Duodenal mucosa (tissue), 2 donors: Measurements from ENCODE around the gene ZSWIM6.

Experiments used
- H3K27ac ChIP-seq: one replicate; pipeline ENCODE4 v1.7.0; 2013; ENCODE audit warnings: low read depth, low read length
- H3K27me3 ChIP-seq, 2 donors: one replicate each; pipeline ENCODE4 v1.7.0; 2013; ENCODE audit warnings: low read length in 2 of 2, control low read depth in 1 of 2; ENCODE audit not compliant: insufficient read depth in 2 of 2, control insufficient read depth in 1 of 2
- H3K36me3 ChIP-seq, 2 donors: one replicate each; pipeline ENCODE4 v1.7.0; 2013; ENCODE audit warnings: low read length in 2 of 2, control low read depth in 1 of 2; ENCODE audit not compliant: insufficient read depth in 2 of 2, control insufficient read depth in 1 of 2
- H3K4me1 ChIP-seq, 2 donors: one replicate each; pipeline ENCODE4 v1.7.0; 2013; ENCODE audit warnings: low read length in 2 of 2, control low read depth in 1 of 2; ENCODE audit not compliant: insufficient read depth in 2 of 2, control insufficient read depth in 1 of 2
- H3K4me3 ChIP-seq, 2 donors: one replicate each; pipeline ENCODE4 v1.7.0; 2013; ENCODE audit warnings: low read length in 2 of 2, low read depth in 1 of 2
- H3K9ac ChIP-seq, 2 donors: one replicate each; pipeline ENCODE4 v1.7.0; 2013; ENCODE audit warnings: low read length in 2 of 2, low read depth in 1 of 2
- H3K9me3 ChIP-seq, 2 donors: one replicate each; pipeline ENCODE4 v1.7.0; 2013; ENCODE audit warnings: low read length in 2 of 2, control low read depth in 1 of 2; ENCODE audit not compliant: control insufficient read depth in 1 of 2

Gene ZSWIM6

GRCh38 chr5:61467766-61468482 is 135.9 kb downstream of the ZSWIM6 start:
- Histone ChIP-seq H3K27ac (no peak overlapping the region), H3K4me1 (peaks cover 13 to 40% of the 10 kb centered on the region in 2 donors), H3K36me3 (peaks cover 0 to 4% of the 10 kb centered on the region in 2 donors)

GRCh38 chr5:61468483-61468865 is 136.4 kb downstream of the ZSWIM6 start:
- H3K4me3 ChIP-seq = no peak overlapping the region
- H3K9ac ChIP-seq = no peak overlapping the region
- H3K9me3 ChIP-seq = no peaks in the 10 kb centered on the region
- no peak overlapping the region for H3K27ac ChIP-seq
- peaks cover 13 to 40% of the 10 kb centered on the region in 2 donors for H3K4me1 ChIP-seq
- H3K27me3 ChIP-seq = no peaks in the 10 kb centered on the region
- peaks cover 0 to 6% of the 10 kb centered on the region in 2 donors for H3K36me3 ChIP-seq

More at GRCh38 chr5:61467766-61468482, 135.9 kb downstream of the ZSWIM6 start:
- Histone ChIP-seq H3K9ac (no peak overlapping the region), H3K4me3 (no peak overlapping the region), H3K9me3 (no peaks in the 10 kb centered on the region), H3K27me3 (no peaks in the 10 kb centered on the region)

DNA sequence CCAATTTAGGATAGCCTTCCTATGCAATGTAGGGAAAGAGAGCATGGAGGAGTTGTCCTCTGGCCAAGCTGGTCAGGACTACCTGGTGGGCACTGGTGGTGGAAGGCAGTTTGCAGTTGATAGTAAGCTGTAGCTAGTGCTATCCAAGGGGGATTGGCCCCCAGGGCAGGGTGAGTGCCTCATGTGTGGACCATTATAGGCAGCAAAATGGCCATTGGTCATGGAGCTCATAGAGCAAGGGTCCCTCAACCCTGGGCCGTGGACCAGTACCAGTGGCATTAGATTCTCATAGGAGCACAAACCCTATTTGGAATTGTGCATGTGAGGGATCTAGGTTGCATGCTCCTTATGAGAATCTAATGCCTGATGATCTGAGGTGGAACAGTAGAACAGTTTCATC is 139.3 kb downstream of the ZSWIM6 start:
- H3K9me3 ChIP-seq = no peaks in the 10 kb centered on the region
- no peaks in the 10 kb centered on the region for H3K27me3 ChIP-seq
- H3K9ac ChIP-seq = no peak overlapping the region
- no peak overlapping the region for H3K4me3 ChIP-seq
- peaks cover 6 to 7% of the 10 kb centered on the region in 2 donors for H3K36me3 ChIP-seq
- H3K27ac ChIP-seq = no peak overlapping the region
- peaks cover 3 to 19% of the 10 kb centered on the region in 2 donors for H3K4me1 ChIP-seq

DNA sequence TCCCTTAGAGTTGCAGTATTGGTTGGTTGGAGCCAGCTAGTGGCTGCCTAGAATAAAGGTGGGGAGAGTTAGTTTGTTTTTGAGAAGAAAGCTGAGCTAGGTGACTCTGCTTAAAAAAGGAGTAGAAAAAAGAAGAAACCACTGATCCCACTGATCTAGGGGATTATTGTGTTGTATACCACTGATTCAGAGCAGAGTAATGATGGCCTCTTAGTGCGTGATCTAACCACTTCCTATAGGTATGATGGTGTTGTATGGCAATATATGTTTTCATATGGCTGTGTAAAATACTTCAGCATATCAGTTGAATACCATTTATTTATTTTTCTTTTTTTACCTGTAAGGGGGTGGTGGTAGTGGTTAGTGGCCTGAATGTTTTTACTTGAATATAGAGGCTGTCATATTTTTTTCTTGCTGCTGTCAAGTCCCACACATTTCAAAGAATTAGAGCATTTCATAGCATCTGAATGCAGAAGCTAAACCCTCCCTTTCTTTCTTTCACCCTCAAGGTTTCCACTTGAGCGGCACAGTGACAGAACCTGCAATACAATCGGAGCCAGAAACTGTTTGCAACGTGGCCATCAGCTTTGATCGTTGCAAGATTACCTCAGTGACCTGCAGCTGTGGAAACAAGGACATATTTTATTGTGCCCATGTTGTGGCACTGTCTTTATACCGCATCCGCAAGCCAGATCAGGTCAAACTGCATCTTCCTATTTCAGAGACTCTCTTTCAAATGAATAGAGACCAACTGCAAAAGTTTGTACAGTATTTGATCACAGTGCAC is 140.3 kb downstream of the ZSWIM6 start:
- Histone ChIP-seq H3K36me3 (peaks cover 6 to 7% of the 10 kb centered on the region in 2 donors), H3K4me1 (peaks cover 3 to 11% of the 10 kb centered on the region in 2 donors), H3K27me3 (no peaks in the 10 kb centered on the region), H3K9ac (no peak overlapping the region), H3K9me3 (no peaks in the 10 kb centered on the region), H3K27ac (no peak overlapping the region), H3K4me3 (no peak overlapping the region)

GRCh38 chr5:61474746-61475145 is 142.7 kb downstream of the ZSWIM6 start:
- Histone ChIP-seq H3K4me1 (peaks cover 6% of the 10 kb centered on the region in 2 donors), H3K9me3 (no peaks in the 10 kb centered on the region), H3K27ac (no peak overlapping the region), H3K4me3 (no peak overlapping the region), H3K27me3 (no peaks in the 10 kb centered on the region), H3K9ac (no peak overlapping the region), H3K36me3 (peaks cover 6 to 7% of the 10 kb centered on the region in 2 donors)

GRCh38 chr5:61477788-61478187 is 145.7 kb downstream of the ZSWIM6 start:
- no peak overlapping the region for H3K27ac ChIP-seq
- H3K27me3 ChIP-seq = no peaks in the 10 kb centered on the region
- no peak overlapping the region for H3K4me3 ChIP-seq
- H3K9me3 ChIP-seq = no peaks in the 10 kb centered on the region
- no peak overlapping the region for H3K9ac ChIP-seq
- peaks cover 3 to 7% of the 10 kb centered on the region in 2 donors for H3K36me3 ChIP-seq
- peaks cover 6 to 19% of the 10 kb centered on the region in 2 donors for H3K4me1 ChIP-seq

DNA sequence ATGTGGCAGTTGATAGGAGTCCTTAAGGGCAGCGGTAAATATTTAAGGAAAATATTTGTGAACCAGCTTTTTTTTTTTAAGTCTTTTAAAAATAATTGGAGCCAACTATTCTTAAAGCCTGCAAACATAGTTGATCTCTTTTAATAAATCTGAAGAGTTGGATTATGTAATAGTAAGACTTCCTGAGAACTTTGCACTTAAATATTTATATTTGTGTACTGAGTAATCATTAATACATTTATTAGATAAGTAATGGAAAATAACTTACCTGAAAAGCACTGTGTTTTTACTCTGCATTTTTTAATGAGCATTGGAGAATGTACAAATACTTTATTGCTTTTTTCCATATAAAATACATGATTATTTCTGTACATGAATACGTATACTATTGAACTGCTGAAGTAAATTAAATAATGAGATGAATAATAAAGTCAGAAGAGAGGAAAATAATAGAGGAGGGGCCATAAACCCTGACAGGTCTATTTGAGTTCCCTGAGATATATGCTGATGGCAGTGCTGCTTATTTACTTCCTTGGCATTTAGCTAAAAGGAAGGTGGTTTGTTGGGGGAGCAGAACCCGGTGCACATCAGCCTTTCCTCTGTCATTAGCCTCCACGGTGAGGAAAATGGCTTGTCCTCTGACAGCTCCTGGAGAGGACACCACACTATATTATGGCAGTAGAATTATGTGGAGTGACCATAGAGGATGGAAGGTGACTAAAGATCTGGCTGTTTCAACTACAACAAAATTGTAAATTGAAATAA is 148.0 kb downstream of the ZSWIM6 start:
- H3K9ac ChIP-seq = no peak overlapping the region
- no peaks in the 10 kb centered on the region for H3K9me3 ChIP-seq
- H3K4me1 ChIP-seq = peaks cover 6 to 19% of the 10 kb centered on the region in 2 donors
- H3K36me3 ChIP-seq = peaks cover 0 to under 1% of the 10 kb centered on the region in 2 donors
- H3K27me3 ChIP-seq = no peaks in the 10 kb centered on the region
- H3K4me3 ChIP-seq = peak overlapping the region in 1 of 2 donors; percentile 38
- no peak overlapping the region for H3K27ac ChIP-seq

DNA sequence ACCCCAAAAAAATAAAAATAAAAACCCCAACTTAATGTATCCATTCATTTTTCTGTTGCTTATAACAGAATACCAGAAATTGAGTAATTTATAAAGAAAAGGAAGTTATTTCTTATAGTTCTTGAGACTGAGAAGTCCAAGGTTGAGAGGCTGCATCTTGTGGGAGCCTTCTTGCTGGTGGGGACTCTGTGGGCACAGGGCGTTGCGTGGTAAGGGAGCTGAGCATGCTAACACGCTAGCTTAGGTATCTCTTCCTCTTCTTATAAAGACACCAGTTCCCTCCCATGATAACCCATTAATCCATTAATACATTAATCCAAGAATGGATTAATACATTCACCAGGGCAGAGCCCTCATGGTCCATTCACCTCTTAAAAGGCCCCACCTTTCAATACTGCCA is 150.9 kb downstream of the ZSWIM6 start:
- no peak overlapping the region for H3K4me3 ChIP-seq
- no peaks in the 10 kb centered on the region for H3K36me3 ChIP-seq
- H3K9ac ChIP-seq = no peak overlapping the region
- H3K4me1 ChIP-seq = peaks cover 6 to 19% of the 10 kb centered on the region in 2 donors
- H3K27me3 ChIP-seq = no peaks in the 10 kb centered on the region
- H3K27ac ChIP-seq = no peak overlapping the region
- no peaks in the 10 kb centered on the region for H3K9me3 ChIP-seq

DNA sequence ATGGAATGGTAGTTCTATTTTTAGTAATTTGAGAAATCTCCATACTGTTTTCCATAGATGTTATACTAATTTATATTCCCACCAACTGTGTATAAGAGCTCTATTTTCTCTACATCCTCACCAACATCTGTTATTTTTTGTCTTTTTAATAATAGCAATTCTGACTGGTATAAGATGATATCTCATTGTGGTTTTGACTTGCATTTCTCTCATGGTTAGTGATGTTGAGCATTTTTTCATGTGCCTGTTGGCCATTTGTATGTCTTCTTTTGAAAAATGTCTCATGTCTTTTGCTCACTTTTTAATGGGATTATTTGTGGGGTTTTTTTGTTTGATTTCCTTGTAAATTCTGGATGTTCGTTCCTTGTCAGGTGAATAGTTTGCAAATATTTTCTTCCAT is 154.4 kb downstream of the ZSWIM6 start:
- H3K9me3 ChIP-seq = no peaks in the 10 kb centered on the region
- H3K27ac ChIP-seq = no peak overlapping the region
- no peaks in the 10 kb centered on the region for H3K36me3 ChIP-seq
- no peak overlapping the region for H3K4me3 ChIP-seq
- no peak overlapping the region for H3K9ac ChIP-seq
- H3K4me1 ChIP-seq = no peaks in the 10 kb centered on the region
- no peaks in the 10 kb centered on the region for H3K27me3 ChIP-seq

- H3K9me3 ChIP-seq = no peaks in the 10 kb centered on the region
- no peaks in the 10 kb centered on the region for H3K27me3 ChIP-seq
- no peaks in the 10 kb centered on the region for H3K36me3 ChIP-seq
- H3K4me1 ChIP-seq = no peaks in the 10 kb centered on the region
- no peak overlapping the region for H3K9ac ChIP-seq
- H3K4me3 ChIP-seq = no peak overlapping the region
- no peak overlapping the region for H3K27ac ChIP-seq
Measured at GRCh38 chr5:61489574-61489973, 157.5 kb downstream of the ZSWIM6 start.
